T-cell (primary cell): Measurements from ENCODE around the gene GTF3A. TPM values are rescaled to one million over a fixed set of nuclear protein-coding genes. Genes with fewer than 3 reads are reported as not detected.

Experiments
- ATAC-seq, 4 experiments: fragments of 200-7000 bp in 3 of 4; fragments of 150-1000 bp in 1 of 4; cut with Tn5 transposase; replicated peaks in 1 of 4; 1 replicate in 3 of 4; 2 replicates in 1 of 4; pipeline ENCODE4 v1.10.0; 2021; ENCODE audit warnings: moderate library complexity in 3 of 4, mild to moderate bottlenecking in 2 of 4, moderate number of reproducible peaks in 1 of 4
- CTCF ChIA-PET, 2 donors: fragments of 300-600 bp; sonication (Branson Sonifier 250); formaldehyde crosslinking; loops; one replicate each; lab custom pipeline; 2022; ENCODE audit warnings: antibody characterized with exemption in 2 of 2; lab: Charles Lee
- POLR2A ChIA-PET, 2 donors: fragments of 300-600 bp; sonication (Branson Sonifier 250); formaldehyde crosslinking; loops; one replicate each; lab custom pipeline; 2022; ENCODE audit warnings: antibody characterized with exemption in 2 of 2; lab: Charles Lee
- DNase-seq, 35 experiments: peaks; one replicate each; pipeline versions ENCODE4 v3.0.0 to v3.0.0-alpha.2; 2013 to 2023
- H3K27ac ChIP-seq: one replicate; pipeline ENCODE4 v1.5.1; 2013; ENCODE audit warnings: low read length
- H3K27me3 ChIP-seq, 2 experiments: replicated peaks in 1 of 2; 1 replicate in 1 of 2; 2 replicates in 1 of 2; pipeline versions ENCODE4 v1.6.1 to v1.7.0; 2013; ENCODE audit warnings: low read length in 1 of 2, mixed read lengths in 1 of 2; ENCODE audit not compliant: control insufficient read depth in 2 of 2, insufficient read depth in 2 of 2; ENCODE audit errors: extremely low read depth in 1 of 2
- H3K36me3 ChIP-seq, 2 donors: 1 replicate in 1 of 2; 2 replicates in 1 of 2; pipeline versions ENCODE4 v1.6.1 to v1.7.0; 2013; ENCODE audit warnings: low read length in 1 of 2; ENCODE audit not compliant: control insufficient read depth in 2 of 2, insufficient read depth in 1 of 2; ENCODE audit errors: extremely low read depth in 1 of 2
- H3K4me1 ChIP-seq, 2 experiments: 1 replicate in 1 of 2; 2 replicates in 1 of 2; pipeline versions ENCODE4 v1.6.1 to v1.7.0; 2013; ENCODE audit warnings: low read length in 2 of 2, mixed read lengths in 1 of 2; ENCODE audit not compliant: insufficient read depth in 2 of 2, control insufficient read depth in 1 of 2; ENCODE audit errors: extremely low read depth in 1 of 2
- H3K4me3 ChIP-seq, 2 donors: 1 replicate in 1 of 2; 2 replicates in 1 of 2; pipeline versions ENCODE4 v1.5.1 to v1.7.0; 2013; ENCODE audit warnings: mild to moderate bottlenecking in 2 of 2, low read length in 1 of 2, moderate library complexity in 1 of 2; ENCODE audit not compliant: control insufficient read depth in 1 of 2; ENCODE audit errors: extremely low read depth in 1 of 2
- H3K9me3 ChIP-seq: 2 replicates; pipeline ENCODE4 v1.7.0; 2013
- H3K27ac Mint-ChIP-seq, 2 donors: one replicate each; pipeline ENCODE4 v1.8.0; 2020 to 2021; ENCODE audit warnings: mild to moderate bottlenecking in 2 of 2, mixed read lengths in 2 of 2
- H3K27me3 Mint-ChIP-seq, 2 donors: one replicate each; pipeline ENCODE4 v1.8.0; 2021 to 2022; ENCODE audit warnings: mixed read lengths in 2 of 2
- H3K36me3 Mint-ChIP-seq: one replicate; pipeline ENCODE4 v1.8.0; 2021; ENCODE audit warnings: mixed read lengths
- H3K4me1 Mint-ChIP-seq, 3 donors: one replicate each; pipeline ENCODE4 v1.8.0; 2020 to 2022; ENCODE audit warnings: mixed read lengths in 3 of 3, mild to moderate bottlenecking in 1 of 3
- H3K4me3 Mint-ChIP-seq, 3 donors: one replicate each; pipeline ENCODE4 v1.8.0; 2020 to 2022; ENCODE audit warnings: mild to moderate bottlenecking in 3 of 3, mixed read lengths in 3 of 3, moderate library complexity in 3 of 3
- H3K9me3 Mint-ChIP-seq, 3 donors: one replicate each; pipeline ENCODE4 v1.8.0; 2020 to 2022; ENCODE audit warnings: mixed read lengths in 3 of 3
- WGBS: methylation state at CpG from one replicate; pipeline ENCODE4 v1.1.5; 2013; ENCODE audit warnings: missing lambda C conversion rate; ENCODE audit not compliant: insufficient coverage; 5-methylcytosine and 5-hydroxymethylcytosine counted together
- total RNA-seq, 35 experiments: library from RNA in 6 of 35; stranded (reverse) in 6 of 35; fragments of 120-200 nt in 1 of 35; gene quantifications; one replicate each; pipeline versions ENCODE4 v1.2.1 to v1.2.4 and lab custom pipeline; 2013 to 2026

GTF3A gene
- total RNA-seq, 5 donors from 2014 or later (not counting 1 experiment from before 2014, with no cell fraction given) = 144 to 266 (median 229) TPM

GRCh38 chr13:27472441-27472840 lies 48.0 kb downstream of the GTF3A start:
- CTCF ChIA-PET = no interaction called here
- Mint-ChIP-seq H3K4me3 (no peak overlapping the region), H3K27ac (no peak overlapping the region), H3K27me3 (no peaks in the 10 kb centered on the region), H3K4me1 (peaks cover 7 to 15% (median 12%) of the 10 kb centered on the region in 3 donors), H3K36me3 (no peaks in the 10 kb centered on the region), H3K9me3 (no peaks in the 10 kb centered on the region)
- peaks cover 4 to 7% of the 10 kb centered on the region in 2 experiments for H3K4me1 ChIP-seq
- no peak overlapping the region for H3K27ac ChIP-seq
- no peak overlapping the region for H3K4me3 ChIP-seq
- POLR2A ChIA-PET = no interaction called here
- 76% methylated on average over 2 of the region's 2 CpGs for WGBS
- H3K9me3 ChIP-seq = no peaks in the 10 kb centered on the region
- no peak for DNase-seq
- H3K27me3 ChIP-seq = peaks cover 0 to 5% of the 10 kb centered on the region in 2 experiments
- no peak for ATAC-seq
- no peaks in the 10 kb centered on the region for H3K36me3 ChIP-seq

DNA sequence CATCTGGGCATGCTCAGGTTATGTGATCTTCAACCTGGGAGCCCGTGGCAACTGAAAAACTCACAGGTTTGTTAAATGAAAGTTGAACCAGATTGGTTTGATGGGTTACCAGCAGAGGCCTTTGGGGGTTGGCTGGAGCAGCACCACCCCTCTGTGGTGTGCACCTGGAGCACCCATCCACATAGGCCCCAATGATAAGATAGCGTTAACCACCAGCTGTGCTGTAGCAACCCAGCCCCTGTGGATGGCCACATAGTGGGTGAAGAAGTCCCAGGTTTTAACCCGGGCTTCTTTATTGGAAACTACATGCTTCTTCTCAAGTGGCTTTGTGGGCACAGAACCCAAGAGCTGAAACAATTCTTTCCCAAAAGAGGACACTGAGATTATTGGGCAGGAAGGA lies 48.5 kb downstream of the GTF3A start:
- Histone ChIP-seq H3K27me3 (peaks cover 0 to 5% of the 10 kb centered on the region in 2 experiments), H3K36me3 (no peaks in the 10 kb centered on the region), H3K27ac (peak overlapping the region; percentile 7), H3K9me3 (no peaks in the 10 kb centered on the region), H3K4me3 (no peak overlapping the region), H3K4me1 (peaks cover 8 to 9% of the 10 kb centered on the region in 2 experiments)
- peaks cover 12 to 20% (median 17%) of the 10 kb centered on the region in 3 donors for H3K4me1 Mint-ChIP-seq
- ATAC-seq (peak in 3 of 4 experiments; percentile 44 to 64 (median 61)), DNase-seq (peak in 1 of 35 experiments; percentile 25)
- CTCF ChIA-PET = no interaction called here
- H3K9me3 Mint-ChIP-seq = no peaks in the 10 kb centered on the region
- H3K4me3 Mint-ChIP-seq = no peak overlapping the region
- H3K27me3 Mint-ChIP-seq = no peaks in the 10 kb centered on the region
- WGBS = 25% methylated on average over 2 of the region's 3 CpGs
- POLR2A ChIA-PET = no interaction called here
- H3K27ac Mint-ChIP-seq = no peak overlapping the region
- no peaks in the 10 kb centered on the region for H3K36me3 Mint-ChIP-seq

DNA sequence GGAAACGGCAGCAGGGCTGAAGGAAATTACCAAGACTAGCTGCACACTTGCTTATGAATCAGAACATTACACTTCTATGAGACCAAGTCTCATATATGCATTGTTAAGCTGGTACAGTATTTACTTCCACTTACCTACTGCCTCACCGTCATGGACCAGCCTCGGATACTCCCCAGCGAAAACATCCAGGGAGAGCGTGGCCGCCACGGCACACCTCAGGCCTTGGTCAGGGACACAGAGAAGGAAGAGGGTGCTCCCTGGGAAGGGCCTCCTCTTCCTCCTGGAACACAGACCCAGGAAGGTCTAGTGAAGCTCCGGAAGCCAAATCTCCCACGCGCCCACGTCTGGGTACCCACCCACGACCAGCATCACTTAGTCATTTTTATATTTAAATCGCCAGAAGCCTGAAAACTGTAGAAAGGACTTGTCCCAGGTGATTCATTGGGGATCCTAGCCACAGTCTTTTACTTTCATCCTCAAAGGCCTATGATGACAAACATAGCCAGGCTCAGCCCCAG lies 50.4 kb downstream of the GTF3A start:
- no peaks in the 10 kb centered on the region for H3K36me3 Mint-ChIP-seq
- H3K36me3 ChIP-seq = no peaks in the 10 kb centered on the region
- DNase-seq (no peak), ATAC-seq (no peak)
- H3K4me1 Mint-ChIP-seq = peaks cover 16 to 24% (median 20%) of the 10 kb centered on the region in 3 donors
- no peak overlapping the region for H3K27ac Mint-ChIP-seq
- peaks cover 10 to 11% of the 10 kb centered on the region in 2 experiments for H3K4me1 ChIP-seq
- no peaks in the 10 kb centered on the region for H3K9me3 Mint-ChIP-seq
- WGBS = 81% methylated on average over 8 of the region's 13 CpGs
- CTCF ChIA-PET = no interaction called here
- H3K4me3 Mint-ChIP-seq = no peak overlapping the region
- no peak overlapping the region for H3K27ac ChIP-seq
- no peak overlapping the region for H3K4me3 ChIP-seq
- H3K27me3 ChIP-seq = peaks cover 0 to 5% of the 10 kb centered on the region in 2 experiments
- POLR2A ChIA-PET = no interaction called here
- no peaks in the 10 kb centered on the region for H3K27me3 Mint-ChIP-seq
- no peaks in the 10 kb centered on the region for H3K9me3 ChIP-seq

- peaks cover 10 to 11% of the 10 kb centered on the region in 2 experiments for H3K4me1 ChIP-seq
- ATAC-seq (peak; percentile 47 to 74 (median 64)), DNase-seq (peak in 8 of 35 experiments; percentile 4 to 40 (median 17))
- POLR2A ChIA-PET = no interaction called here
- WGBS = 45% methylated on average over 8 of the region's 10 CpGs
- H3K27ac ChIP-seq = no peak overlapping the region
- peaks cover 0 to 5% of the 10 kb centered on the region in 2 experiments for H3K27me3 ChIP-seq
- H3K9me3 ChIP-seq = peaks cover 2% of the 10 kb centered on the region
- CTCF ChIA-PET = interaction anchor here in 1 of 2 donors (0.6 kb wide), 1 partner anchor 17 kb away, joined by 4 read pairs; no protein-coding TSS in a partner anchor
- no peaks in the 10 kb centered on the region for H3K36me3 ChIP-seq
- peak overlapping the region; percentile 56 to 74 for H3K27ac Mint-ChIP-seq
- peaks cover 16 to 24% (median 20%) of the 10 kb centered on the region in 3 donors for H3K4me1 Mint-ChIP-seq
- H3K9me3 Mint-ChIP-seq = no peaks in the 10 kb centered on the region
- H3K27me3 Mint-ChIP-seq = no peaks in the 10 kb centered on the region
- H3K4me3 Mint-ChIP-seq = peak overlapping the region in 2 of 3 donors; percentile 15 to 17
- no peaks in the 10 kb centered on the region for H3K36me3 Mint-ChIP-seq
- peak overlapping the region in 1 of 2 donors; percentile 7 for H3K4me3 ChIP-seq
These were observed 52.7 kb downstream of the GTF3A start for GRCh38 chr13:27476943-27477703.

DNA sequence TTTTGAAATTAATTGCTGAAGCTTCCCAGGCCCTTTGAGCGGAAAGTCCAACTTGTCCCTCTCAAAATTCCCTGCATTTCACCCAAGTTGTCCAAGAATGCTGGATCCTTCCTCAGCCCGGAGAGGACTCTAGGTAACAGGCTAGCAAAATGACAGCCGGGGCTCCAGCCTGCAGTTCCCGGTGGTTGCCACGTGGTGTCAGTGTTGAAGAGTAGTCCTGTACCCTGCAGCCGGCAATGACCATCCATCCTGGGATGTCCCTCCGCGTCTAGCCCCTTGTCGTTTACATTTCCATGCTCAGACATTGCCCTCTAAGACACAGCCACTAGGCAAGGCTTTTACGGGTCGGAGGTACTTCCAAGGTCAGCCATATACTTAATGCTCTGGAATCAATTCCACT lies 57.3 kb downstream of the GTF3A start:
- ATAC-seq (no peak), DNase-seq (peak in 6 of 35 experiments; percentile 4 to 19 (median 9))
- H3K27me3 Mint-ChIP-seq = peaks cover 0 to 4% of the 10 kb centered on the region in 2 donors
- peaks cover 4% of the 10 kb centered on the region for H3K36me3 Mint-ChIP-seq
- no peaks in the 10 kb centered on the region for H3K9me3 Mint-ChIP-seq
- no peak overlapping the region for H3K27ac Mint-ChIP-seq
- ChIA-PET CTCF (interaction anchor here in 1 of 2 donors (0.6 kb wide), 1 partner anchor 33 kb away, joined by 4 read pairs; no protein-coding TSS in a partner anchor), POLR2A (no interaction called here)
- no peaks in the 10 kb centered on the region for H3K36me3 ChIP-seq
- H3K4me3 Mint-ChIP-seq = no peak overlapping the region
- H3K9me3 ChIP-seq = peaks cover 2% of the 10 kb centered on the region
- peaks cover 3 to 7% of the 10 kb centered on the region in 2 experiments for H3K4me1 ChIP-seq
- no peak overlapping the region for H3K27ac ChIP-seq
- 75% methylated on average over 10 of the region's 11 CpGs for WGBS
- H3K4me3 ChIP-seq = no peak overlapping the region
- H3K27me3 ChIP-seq = no peaks in the 10 kb centered on the region
- peaks cover 13 to 23% (median 15%) of the 10 kb centered on the region in 3 donors for H3K4me1 Mint-ChIP-seq

DNA sequence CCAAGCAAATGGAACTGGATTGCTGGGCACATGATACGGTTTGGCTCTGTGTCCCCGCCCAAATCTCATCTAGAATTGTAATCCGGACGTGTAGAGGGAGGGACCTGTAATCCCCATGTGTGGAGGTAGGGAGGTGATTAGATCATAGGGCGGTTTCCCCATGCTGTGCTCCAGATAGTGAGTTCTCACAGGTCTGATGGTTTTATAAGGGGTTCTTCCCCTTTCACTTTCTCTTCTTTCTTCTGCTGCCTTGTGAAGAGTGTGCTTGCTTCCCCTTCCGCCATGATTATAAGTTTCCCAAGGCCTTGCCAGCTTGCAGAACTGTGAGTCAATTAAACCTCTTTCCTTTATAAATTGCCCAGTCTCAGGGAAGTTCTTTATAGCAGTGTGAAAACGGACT lies 58.6 kb downstream of the GTF3A start:
- DNase-seq (peak in 5 of 35 experiments; percentile 2 to 27 (median 14)), ATAC-seq (peak in 3 of 4 experiments; percentile 39 to 66 (median 66))
- H3K36me3 Mint-ChIP-seq = peaks cover 4% of the 10 kb centered on the region
- peaks cover 1% of the 10 kb centered on the region in 2 experiments for H3K4me1 ChIP-seq
- no peaks in the 10 kb centered on the region for H3K36me3 ChIP-seq
- H3K4me3 Mint-ChIP-seq = peak overlapping the region in 1 of 3 donors; percentile 18
- no peaks in the 10 kb centered on the region for H3K27me3 ChIP-seq
- CTCF ChIA-PET = no interaction called here
- peaks cover 2% of the 10 kb centered on the region for H3K9me3 ChIP-seq
- WGBS = 82% methylated on average over 4 of the region's 7 CpGs
- H3K27ac ChIP-seq = no peak overlapping the region
- peaks cover 0 to 4% of the 10 kb centered on the region in 2 donors for H3K27me3 Mint-ChIP-seq
- no peak overlapping the region for H3K4me3 ChIP-seq
- no peaks in the 10 kb centered on the region for H3K9me3 Mint-ChIP-seq
- peaks cover 2 to 11% (median 3%) of the 10 kb centered on the region in 3 donors for H3K4me1 Mint-ChIP-seq
- POLR2A ChIA-PET = no interaction called here
- peak overlapping the region in 1 of 2 donors; percentile 75 for H3K27ac Mint-ChIP-seq
